HL-60 (cell line): Measurements from ENCODE around the gene STEAP1B.
"Not testable (repeated sequence)": the region's sequence is repeated elsewhere in the genome, so short reads cannot be mapped to it uniquely, and the experiment has no call there.

Experiments
- CTCF ChIP-seq: IDR thresholded peaks from one replicate; pipeline ENCODE4 v1.5.1; 2011; ENCODE audit warnings: low read length, control low read depth, inconsistent platforms; ENCODE audit not compliant: insufficient read depth
- SPI1 ChIP-seq: IDR thresholded peaks from 2 replicates; pipeline ENCODE4 v1.6.1; 2012; ENCODE audit warnings: low read depth, mild to moderate bottlenecking, borderline replicate concordance

GRCh38 chr7:22514963-22515362, 15.0 kb upstream of the STEAP1B start:
- TF ChIP-seq CTCF, SPI1: not testable (repeated sequence)
